Motor neuron (in vitro differentiated cells): ENCODE results near the gene SGPL1. TPM values are rescaled to one million over a fixed set of nuclear protein-coding genes. Genes with fewer than 3 reads are reported as not detected.

Experiments used
- ATAC-seq, 8 experiments: fragments of 200-7000 bp; cut with Tn5 transposase; replicated peaks in 6 of 8; 2 replicates each; pipeline ENCODE4 v1.8.0; 2021; ENCODE audit warnings: mild to moderate bottlenecking in 8 of 8, moderate library complexity in 8 of 8
- H3K27ac ChIP-seq, 2 donors: fragments of 250-450 bp; sonication (Bioruptor Pico); 2 replicates each; pipeline ENCODE4 v1.9.0; 2021; ENCODE audit warnings: antibody characterized with exemption in 2 of 2, mild to moderate bottlenecking in 2 of 2, moderate library complexity in 1 of 2
- H3K4me1 ChIP-seq, 2 donors: fragments of 250-450 bp; sonication (Bioruptor Pico); replicated peaks in 1 of 2; 2 replicates each; pipeline ENCODE4 v1.6.1; 2021; ENCODE audit warnings: antibody characterized with exemption in 2 of 2, mild to moderate bottlenecking in 2 of 2, moderate library complexity in 1 of 2
- H3K4me3 ChIP-seq, 5 donors: fragments of 250-450 bp; sonication (Bioruptor Pico); 2 replicates each; pipeline ENCODE4 v1.9.0; 2021; ENCODE audit warnings: antibody characterized with exemption in 5 of 5, mild to moderate bottlenecking in 5 of 5, moderate library complexity in 4 of 5
- WGBS, 10 experiments: fragments of 450-650 bp; shearing (Covaris generic); methylation state at CpG; one replicate each; pipeline ENCODE4 v1.0.0; 2022; 5-methylcytosine and 5-hydroxymethylcytosine counted together
- in situ Hi-C, 9 experiments: fragments of 400-800 bp; cut with MboI; loops; one replicate each; pipeline ENCODE4 v1.15.0; 2021; ENCODE audit warnings: low sequenced_read_pairs in 9 of 9, low pct_unique_long_range_greater_than_20kb in 2 of 9; ENCODE audit not compliant: unreplicated experiment in 9 of 9
- total RNA-seq, 8 experiments: library from RNA; unstranded; fragments of 300-600 nt; gene quantifications; 2 replicates each; pipeline versions ENCODE4 v1.2.3 to v1.2.4, GENCODE V29; 2022

SGPL1 gene
- total RNA-seq, 8 experiments from 2014 or later: 16.3 to 54.6 (median 24.6) TPM

DNA sequence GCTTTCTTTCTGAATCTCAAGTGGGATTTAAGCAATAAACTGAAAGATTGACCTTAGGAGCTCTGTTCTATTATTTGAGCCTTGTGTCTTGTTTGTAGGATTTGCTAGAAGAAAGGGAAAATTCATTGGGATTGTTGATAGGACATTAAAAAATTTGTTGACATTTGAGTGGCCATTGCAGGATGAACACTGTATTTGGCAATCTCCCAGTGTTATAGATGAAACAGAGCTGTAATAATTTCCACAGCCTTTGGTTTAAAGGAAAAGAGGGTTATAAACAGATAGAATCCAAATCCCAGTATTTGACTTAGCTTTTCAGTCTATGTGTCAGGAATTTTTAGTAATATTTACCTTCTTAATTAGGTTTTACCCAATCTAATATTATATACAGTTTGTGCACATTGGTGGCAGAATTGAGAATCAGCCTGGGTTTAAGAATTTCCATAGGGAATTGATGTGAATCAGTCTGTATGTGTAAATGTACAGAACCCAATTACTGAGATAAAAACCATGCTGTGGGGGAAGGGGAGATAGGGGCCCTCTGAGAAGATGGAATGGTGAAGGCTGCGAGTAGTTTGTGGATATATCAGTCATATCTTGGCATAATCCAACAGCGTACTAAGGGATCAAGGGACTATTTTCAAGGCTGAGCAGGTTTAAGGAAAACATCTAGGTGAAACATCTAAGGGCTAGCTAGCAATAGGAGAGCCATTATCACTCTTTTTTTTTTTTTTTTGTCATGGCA, 6.5 kb downstream of the SGPL1 start:
- no peak overlapping the region for H3K4me3 ChIP-seq
- in situ Hi-C loops: no loop called here
- ATAC-seq: no peak
- no peak overlapping the region for H3K27ac ChIP-seq
- 73 to 100% (median 100%) methylated on average over 1 to 2 of the region's 2 CpGs; no CpG with 5 or more reads in 3 of the 10 experiments for WGBS, 10 experiments
- H3K4me1 ChIP-seq: peaks cover 6 to 16% of the 10 kb centered on the region in 2 donors

DNA sequence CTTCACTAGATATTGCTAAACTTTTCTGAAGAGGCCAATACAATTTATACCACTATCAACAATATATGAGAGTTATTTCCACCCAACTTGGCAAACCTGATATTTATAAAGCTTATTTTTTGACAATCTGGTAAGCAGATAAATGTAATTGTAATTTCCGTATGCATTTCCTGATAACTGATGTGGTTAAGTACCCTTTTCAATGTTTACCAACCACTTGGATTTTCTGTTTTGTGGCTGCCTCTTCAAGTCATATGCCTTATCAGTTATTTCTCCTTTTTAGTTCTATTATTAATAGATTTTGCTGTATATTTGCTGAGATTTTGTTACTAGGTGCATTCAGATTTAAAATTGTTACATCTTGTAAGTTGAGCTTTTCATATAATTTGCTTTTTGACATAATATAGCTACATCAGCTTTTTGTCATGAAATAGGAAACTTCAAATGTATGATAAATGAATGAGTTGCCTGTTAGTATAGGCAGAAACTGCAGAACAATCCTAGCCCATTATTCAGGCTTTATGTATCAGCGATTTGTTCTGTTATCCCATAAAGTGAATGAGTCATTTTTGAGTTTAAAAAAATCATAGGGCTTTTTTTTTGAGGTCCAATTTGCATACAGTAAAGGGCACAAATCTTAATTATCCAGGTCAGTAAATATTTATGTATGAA, 11.5 kb downstream of the SGPL1 start:
- peaks cover 0 to 5% of the 10 kb centered on the region in 2 donors for H3K4me1 ChIP-seq
- no peak overlapping the region for H3K27ac ChIP-seq
- WGBS, 10 experiments: 77 to 100% (median 87%) methylated on average over 1 to 2 of the region's 2 CpGs
- in situ Hi-C loops: no loop called here
- no peak overlapping the region for H3K4me3 ChIP-seq
- ATAC-seq: no peak

DNA sequence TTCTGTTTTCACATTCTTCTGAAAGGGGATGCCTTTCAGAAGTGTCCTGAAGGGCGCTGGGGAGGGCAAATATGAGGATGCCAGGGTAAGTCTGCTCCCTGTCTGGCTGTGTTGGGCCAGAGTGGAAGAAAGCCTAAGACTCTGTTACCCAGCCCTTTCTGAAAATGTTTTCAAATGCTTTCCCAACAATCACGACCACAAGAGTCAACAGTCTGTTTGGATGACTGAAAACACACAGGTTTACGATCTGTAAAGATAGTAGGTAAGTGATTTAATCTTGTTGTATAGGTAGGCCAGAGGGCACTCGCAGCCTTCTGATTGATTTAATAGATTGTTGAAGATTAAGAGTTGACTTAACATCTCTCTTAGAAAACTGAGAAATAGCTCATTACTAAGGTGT, 13.2 kb downstream of the SGPL1 start:
- no peak for ATAC-seq
- Histone ChIP-seq H3K4me3 (no peak overlapping the region), H3K27ac (no peak overlapping the region), H3K4me1 (no peaks in the 10 kb centered on the region)
- 86 to 100% (median 93%) methylated on average over 1 to 4 of the region's 4 CpGs; no CpG with 5 or more reads in 3 of the 10 experiments for WGBS, 10 experiments
- in situ Hi-C loops: no loop called here

DNA sequence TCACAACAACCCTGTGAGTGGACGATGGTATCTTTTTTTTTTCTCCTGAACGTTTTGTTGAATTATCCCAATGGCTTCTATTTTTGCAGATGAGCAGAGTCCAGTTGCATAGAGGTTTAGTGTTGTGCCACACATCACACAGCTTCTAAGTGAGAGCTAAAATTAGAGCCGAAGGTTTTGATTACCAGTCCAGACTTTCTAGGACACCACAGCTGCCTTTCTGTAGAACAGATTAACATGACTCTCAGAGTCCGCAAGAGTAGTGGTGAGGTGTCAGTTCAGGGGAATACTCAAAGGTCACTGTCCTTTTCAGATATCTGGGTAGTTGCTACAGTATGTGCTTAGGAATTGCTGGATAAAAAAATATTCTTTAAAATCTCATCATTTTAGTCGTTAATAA, 13.8 kb downstream of the SGPL1 start:
- Histone ChIP-seq H3K27ac (no peak overlapping the region), H3K4me3 (no peak overlapping the region), H3K4me1 (no peaks in the 10 kb centered on the region)
- in situ Hi-C loops: no loop called here
- 0 to 100% (median 90%) methylated on average over 1 to 5 of the region's 5 CpGs; no CpG with 5 or more reads in 1 of the 10 experiments for WGBS, 10 experiments
- ATAC-seq: no peak

DNA sequence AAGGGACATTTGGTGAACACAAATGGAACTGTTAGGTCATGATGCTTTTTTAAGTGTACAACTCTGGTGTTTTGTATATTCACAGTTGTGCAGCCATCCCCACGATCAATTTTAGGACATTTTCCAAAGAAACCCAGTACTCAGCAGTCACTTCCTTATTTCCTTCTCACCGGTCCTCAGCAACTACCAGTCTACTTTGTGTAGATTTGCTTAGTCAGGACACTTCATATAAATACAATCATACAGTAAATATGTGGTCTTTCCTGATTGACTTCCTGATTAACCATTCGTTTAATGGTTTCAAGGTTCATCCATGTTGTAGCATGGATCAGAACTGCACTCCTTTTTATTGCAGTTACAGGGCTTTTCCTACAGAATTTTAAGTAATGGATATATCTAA, 14.4 kb downstream of the SGPL1 start:
- H3K27ac ChIP-seq: no peak overlapping the region
- no peak for ATAC-seq
- 29 to 100% (median 80%) methylated on average over 2 to 3 of the region's 3 CpGs; no CpG with 5 or more reads in 2 of the 10 experiments for WGBS, 10 experiments
- H3K4me3 ChIP-seq: no peak overlapping the region
- no peaks in the 10 kb centered on the region for H3K4me1 ChIP-seq
- in situ Hi-C loops: no loop called here

DNA sequence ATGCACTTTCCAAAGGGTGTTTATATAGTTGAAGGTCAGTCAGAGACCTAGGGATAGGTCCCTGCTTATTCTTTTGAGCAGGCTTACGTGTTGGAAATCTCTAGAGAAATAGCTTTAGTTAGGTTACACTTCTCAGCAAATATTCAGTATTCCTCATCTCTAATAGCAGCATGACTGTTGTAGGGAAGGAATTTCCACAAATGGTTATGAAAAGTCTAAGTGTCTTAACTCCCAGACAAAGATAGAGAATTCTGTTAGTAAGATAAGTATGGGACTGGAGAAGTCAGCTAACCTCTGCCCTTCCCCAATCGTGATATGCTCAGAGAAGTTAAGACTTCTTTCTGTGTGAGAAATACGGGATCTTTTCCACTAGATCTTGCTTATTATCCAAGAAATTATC, 16.5 kb downstream of the SGPL1 start:
- ATAC-seq: no peak
- H3K4me3 ChIP-seq: no peak overlapping the region
- in situ Hi-C loops: no loop called here
- 71 to 100% (median 91%) methylated on average over 1 to 3 of the region's 3 CpGs; no CpG with 5 or more reads in 2 of the 10 experiments for WGBS, 10 experiments
- H3K4me1 ChIP-seq: no peaks in the 10 kb centered on the region
- no peak overlapping the region for H3K27ac ChIP-seq

DNA sequence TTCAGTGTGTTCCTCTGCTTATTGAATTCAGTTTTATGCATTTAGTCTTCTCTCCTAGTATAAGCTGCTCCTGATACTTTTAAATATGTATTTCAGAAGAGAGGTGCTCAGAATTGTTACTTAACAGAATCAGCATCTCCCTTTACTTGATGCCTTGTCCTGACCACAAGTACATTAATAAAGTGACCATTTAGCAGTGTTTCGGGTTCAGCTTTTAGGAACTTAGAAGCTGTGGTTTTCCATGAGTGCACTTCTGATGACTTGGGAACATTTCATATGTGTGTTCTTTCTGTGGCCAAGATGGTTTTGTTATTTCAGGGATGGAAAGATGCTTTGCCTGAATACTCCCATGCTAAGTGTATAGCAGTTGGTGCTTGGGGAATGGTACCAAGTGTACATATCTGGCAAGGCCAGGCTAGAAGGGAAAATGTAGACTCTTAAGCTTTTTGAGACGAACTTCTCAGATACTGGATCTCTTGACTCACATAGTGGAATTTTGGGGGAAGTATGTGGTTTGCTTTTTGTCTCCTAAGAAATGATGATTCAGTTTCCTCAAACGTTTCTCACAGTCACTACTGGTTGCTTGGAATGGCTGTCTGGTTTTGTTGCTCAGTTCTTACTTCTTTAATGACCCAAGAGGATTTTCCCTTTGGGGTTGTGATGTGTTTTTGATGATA, 17.2 kb downstream of the SGPL1 start:
- peak in 1 of 8 experiments; percentile 38 for ATAC-seq
- no peak overlapping the region for H3K27ac ChIP-seq
- H3K4me3 ChIP-seq: no peak overlapping the region
- no peaks in the 10 kb centered on the region for H3K4me1 ChIP-seq
- WGBS, 10 experiments: 20 to 96% (median 80%) methylated on average over 1 to 3 of the region's 3 CpGs; no CpG with 5 or more reads in 1 of the 10 experiments
- in situ Hi-C loops: no loop called here

DNA sequence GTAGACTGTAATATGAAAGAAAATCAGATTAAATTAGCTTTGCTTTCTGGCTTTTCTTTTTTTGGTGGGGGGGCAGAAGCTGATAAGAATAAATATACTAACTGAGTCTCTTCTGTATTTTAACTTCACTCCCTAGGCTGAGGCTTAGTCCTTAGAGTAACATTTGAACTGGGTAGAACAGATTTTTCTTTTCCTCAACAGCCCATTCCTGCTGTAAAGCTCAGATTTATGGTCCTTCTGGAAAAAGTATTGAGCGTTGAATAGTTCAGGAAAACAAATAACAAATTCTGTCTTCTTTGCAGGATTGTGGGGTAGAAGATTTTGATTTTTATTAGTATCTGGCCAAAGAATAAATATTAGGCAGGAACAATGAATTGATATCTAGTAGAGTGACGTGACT, 17.9 kb downstream of the SGPL1 start:
- Histone ChIP-seq H3K4me3 (no peak overlapping the region), H3K4me1 (no peaks in the 10 kb centered on the region), H3K27ac (no peak overlapping the region)
- in situ Hi-C loops: no loop called here
- 50 to 100% (median 83%) methylated on average over 1 to 2 of the region's 2 CpGs; no CpG with 5 or more reads in 1 of the 10 experiments for WGBS, 10 experiments
- no peak for ATAC-seq

DNA sequence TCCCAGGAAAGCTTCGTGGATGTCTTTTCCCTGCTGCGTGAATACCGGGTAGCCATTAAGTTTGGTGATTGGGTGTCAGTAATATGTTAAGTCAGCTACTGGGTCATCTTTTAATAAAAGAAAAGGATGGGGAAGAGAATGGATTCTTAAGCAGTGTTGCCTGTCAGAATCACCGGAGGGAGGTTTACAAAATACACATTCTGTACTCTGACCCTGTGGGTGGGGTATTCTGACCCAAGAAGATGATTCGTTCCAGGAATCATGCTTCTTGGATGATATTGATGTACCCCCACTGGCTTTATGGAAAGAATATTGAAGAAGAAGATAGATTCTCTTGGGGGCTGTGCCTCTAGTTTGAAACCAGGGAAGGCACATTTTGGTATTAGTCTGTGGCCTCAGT, 18.3 kb downstream of the SGPL1 start:
- WGBS, 10 experiments: 73 to 100% (median 96%) methylated on average over 1 to 5 of the region's 5 CpGs; no CpG with 5 or more reads in 1 of the 10 experiments
- no peaks in the 10 kb centered on the region for H3K4me1 ChIP-seq
- H3K27ac ChIP-seq: no peak overlapping the region
- no peak overlapping the region for H3K4me3 ChIP-seq
- ATAC-seq: no peak
- in situ Hi-C loops: no loop called here

DNA sequence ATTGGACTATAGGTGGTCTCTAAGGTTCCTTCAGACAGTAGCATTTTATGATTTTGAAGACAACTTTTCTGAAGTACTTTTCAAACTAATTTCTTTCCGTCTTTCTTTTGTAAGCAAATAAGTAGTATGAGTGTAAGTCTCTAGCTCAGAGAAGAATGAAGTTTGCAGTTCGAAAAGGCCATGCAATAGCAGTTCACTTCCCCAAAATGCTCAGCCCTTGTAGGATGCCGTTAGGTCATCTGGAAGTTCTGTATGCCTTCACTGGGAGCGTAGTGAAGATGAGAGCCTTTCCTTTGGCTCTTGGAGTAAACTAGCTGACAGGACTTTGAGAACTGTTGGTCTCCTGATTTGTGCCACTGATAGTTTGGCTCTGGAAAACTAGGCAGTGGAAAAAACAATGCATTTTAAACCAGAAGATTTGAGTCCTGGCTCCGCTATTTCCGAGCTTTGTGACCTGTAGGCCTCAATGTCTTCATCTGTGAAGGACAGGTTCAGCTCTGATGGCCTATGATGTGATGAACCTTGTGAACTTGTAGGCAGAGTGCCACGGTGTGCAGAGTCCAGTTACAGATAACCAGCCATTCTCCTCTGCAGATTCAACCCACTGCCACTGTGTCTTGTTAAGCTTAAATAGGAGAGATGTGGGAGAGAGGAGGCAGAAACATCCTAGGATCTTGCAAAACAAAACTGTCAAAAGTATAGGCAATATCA, 18.8 kb downstream of the SGPL1 start:
- no peak overlapping the region for H3K27ac ChIP-seq
- 83 to 100% (median 97%) methylated on average over 2 to 7 of the region's 7 CpGs; no CpG with 5 or more reads in 1 of the 10 experiments for WGBS, 10 experiments
- in situ Hi-C loops: no loop called here
- no peaks in the 10 kb centered on the region for H3K4me1 ChIP-seq
- no peak for ATAC-seq
- H3K4me3 ChIP-seq: no peak overlapping the region

DNA sequence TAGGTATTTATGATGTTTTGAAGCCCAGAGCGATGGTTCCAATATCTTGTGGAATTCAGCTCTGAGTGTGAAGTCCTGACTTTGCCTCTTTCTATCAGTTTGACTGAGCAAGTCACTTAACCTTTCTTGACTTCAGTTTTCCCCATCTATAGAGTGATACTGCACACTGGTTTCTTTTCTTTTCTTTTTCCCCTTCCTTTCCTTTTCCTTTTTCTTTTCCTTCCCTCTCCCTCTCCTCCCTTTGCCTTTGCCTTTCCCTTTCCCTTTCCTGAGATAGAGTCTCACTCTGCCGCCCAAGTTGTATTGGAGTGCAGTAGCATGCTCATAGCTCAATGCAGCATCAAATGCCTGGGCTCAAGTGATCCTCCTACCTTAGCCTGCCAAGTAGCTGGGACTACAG, 20.6 kb downstream of the SGPL1 start:
- H3K4me1 ChIP-seq: no peaks in the 10 kb centered on the region
- 56 to 100% (median 100%) methylated on average over 1 to 2 of the region's 2 CpGs for WGBS, 10 experiments
- no peak overlapping the region for H3K4me3 ChIP-seq
- no peak overlapping the region for H3K27ac ChIP-seq
- in situ Hi-C loops: no loop called here
- ATAC-seq: no peak

DNA sequence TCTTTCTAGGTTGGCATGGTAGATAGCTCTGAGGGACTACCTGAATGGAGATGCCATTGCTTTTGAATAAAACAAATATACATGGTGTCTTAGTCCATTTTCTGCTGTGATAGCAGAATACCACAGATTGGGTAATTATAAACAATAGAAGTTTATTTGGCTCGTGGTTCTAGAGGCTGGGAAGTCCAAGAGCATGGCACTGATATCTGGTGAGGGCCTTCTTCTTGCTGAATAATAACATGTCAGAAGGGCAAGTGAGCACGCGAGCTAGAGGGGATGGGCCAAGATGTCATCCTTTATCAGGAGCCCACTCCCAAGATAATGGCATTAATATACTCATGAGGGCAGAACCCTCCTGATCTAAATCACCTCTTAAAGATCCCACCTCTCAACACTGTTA, 21.9 kb downstream of the SGPL1 start:
- Histone ChIP-seq H3K4me3 (no peak overlapping the region), H3K27ac (no peak overlapping the region), H3K4me1 (no peaks in the 10 kb centered on the region)
- WGBS, 10 experiments: 67 to 100% (median 95%) methylated on average over 1 to 3 of the region's 3 CpGs; no CpG with 5 or more reads in 3 of the 10 experiments
- in situ Hi-C loops: no loop called here
- no peak for ATAC-seq
